Stimulated activated CD8-positive, alpha-beta memory T cell treated with anti-CD3 and anti-CD28 coated beads, Interleukin-7, amount 100 ng/mL, for 24 hours (primary cell): ENCODE measurements around the gene TMEM31.

Experiments used
- DNase-seq: peaks from one replicate; pipeline ENCODE4 v3.0.0-alpha.2; 2020; ENCODE audit warnings: low read depth

Gene TMEM31, protein sequence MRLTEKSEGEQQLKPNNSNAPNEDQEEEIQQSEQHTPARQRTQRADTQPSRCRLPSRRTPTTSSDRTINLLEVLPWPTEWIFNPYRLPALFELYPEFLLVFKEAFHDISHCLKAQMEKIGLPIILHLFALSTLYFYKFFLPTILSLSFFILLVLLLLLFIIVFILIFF

GRCh38 chrX:103710609-103711008, at the start of gene TMEM31:
Gene TMEM31, plus strand, starts transcription at chrX:103710909. Its CDS starts 1,350 bp downstream, at chrX:103712259.
- no peak for DNase-seq

GRCh38 chrX:103663981-103664762, 46.5 kb upstream of the TMEM31 start:
- no peak for DNase-seq

GRCh38 chrX:103666202-103667107, 44.3 kb upstream of the TMEM31 start:
- no peak for DNase-seq

GRCh38 chrX:103669745-103670144, 41.0 kb upstream of the TMEM31 start:
- no peak for DNase-seq

- no peak for DNase-seq
These were observed 35.9 kb upstream of the TMEM31 start for GRCh38 chrX:103674531-103675454.

DNA sequence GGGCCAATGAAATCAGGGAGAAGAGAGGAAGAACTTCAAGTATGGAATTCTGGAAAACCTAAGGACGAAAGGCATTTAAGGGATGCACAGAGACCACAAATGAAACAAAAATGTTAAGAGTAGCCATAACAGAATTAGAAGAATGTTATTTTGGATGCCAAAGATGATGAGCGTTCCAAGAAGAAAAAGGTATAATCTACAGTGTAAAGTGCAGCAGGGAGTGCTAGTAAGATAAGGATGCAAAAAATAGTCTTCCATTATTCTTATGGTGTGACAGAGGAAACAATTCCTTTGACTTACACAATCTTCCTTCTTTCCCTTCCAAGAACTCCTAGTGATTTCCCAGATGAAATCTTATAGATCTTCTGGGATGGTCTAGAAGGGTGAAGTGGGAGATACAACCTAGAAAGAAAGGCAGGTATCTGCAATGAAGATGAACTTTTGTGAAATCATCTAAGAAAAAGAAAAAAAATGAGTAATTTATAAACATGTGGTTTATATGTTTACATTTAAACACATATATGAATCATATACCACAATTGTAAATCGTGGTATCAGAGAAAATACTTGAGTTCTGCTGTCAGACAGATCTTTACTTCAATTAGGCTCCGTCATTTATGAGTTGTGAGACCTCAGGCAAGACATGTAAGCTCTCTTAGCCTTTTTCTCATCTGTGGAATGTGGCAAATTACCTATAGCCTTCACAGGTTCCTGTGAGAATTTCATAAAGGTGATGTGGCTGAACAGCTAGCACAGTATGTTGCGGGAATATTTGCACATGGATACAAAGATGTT, 32.3 kb upstream of the TMEM31 start:
- DNase-seq: no peak

DNA sequence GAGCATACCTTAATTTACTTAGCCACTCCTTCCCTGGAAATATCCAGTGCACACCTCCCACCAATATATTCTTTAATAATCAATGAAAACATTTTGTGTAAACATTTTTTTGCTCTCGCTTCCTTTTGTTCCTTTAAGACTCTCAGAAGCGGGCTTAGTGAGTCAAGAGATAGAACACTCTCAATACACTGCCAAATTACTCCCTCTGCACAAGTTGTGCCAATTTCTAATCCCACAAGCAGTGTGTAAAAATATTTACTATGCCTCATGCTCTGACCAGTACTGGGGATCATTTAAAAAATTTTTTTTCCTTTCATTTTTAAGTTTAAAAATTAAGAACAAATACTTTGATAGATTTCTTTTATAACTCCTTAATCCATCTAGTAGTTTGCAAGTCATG, 29.3 kb upstream of the TMEM31 start:
- DNase-seq: no peak

DNA sequence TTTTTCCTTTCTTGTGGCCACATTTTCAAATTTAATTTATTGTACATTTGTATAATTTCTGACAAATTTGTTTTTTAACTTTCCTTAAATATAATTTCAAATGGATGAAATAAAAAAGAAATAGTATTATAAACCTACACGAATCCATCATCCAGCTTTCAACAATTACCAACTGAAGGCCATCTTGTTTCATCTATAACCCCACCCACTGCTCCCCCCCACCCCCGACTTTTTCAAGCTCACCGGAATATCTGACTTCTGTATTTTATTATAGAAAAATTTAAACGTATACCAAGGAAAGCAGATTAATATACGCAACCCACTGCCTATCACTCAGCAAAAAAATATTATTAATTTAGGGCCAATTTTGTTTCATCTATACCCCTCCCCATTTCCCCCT, 25.3 kb upstream of the TMEM31 start:
- no peak for DNase-seq

- peak; percentile 55 for DNase-seq
These were observed 24.3 kb upstream of the TMEM31 start, which contains the start of gene MORF4L2 for GRCh38 chrX:103686199-103687072. Gene MORF4L2, minus strand, starts transcription at chrX:103686699. Its CDS starts 9,672 bp downstream, at chrX:103677027.

- peak; percentile 72 for DNase-seq
These were observed 23.5 kb upstream of the TMEM31 start for GRCh38 chrX:103687073-103687695.

DNA sequence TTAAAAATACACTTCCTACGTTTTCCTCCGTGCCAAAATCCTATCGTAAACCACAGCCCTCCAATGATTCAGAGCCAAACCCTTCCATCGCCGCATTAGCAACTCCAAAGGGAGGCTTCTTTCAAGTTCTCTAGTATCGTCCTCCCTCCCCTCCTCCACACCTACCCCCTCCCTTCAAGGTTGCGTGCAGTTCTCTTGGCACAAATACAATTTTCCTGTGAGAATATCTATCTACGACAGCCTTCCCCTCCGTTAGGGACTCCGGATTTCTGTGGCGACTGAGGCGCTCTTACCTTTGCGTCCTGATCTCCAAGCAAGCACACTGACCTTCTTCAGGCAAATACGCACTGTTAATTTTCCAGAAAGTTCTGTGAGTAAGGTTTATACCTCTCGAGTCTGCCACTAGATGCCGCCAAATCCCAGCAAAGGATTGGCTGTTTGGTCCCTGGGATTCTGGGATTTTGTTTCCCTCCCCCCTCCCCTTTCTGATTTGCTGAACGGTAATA, 23.0 kb upstream of the TMEM31 start:
- DNase-seq: no peak

- DNase-seq: no peak
These were observed 21.8 kb upstream of the TMEM31 start for GRCh38 chrX:103688946-103689345.

- DNase-seq: no peak
These were observed 19.6 kb upstream of the TMEM31 start for GRCh38 chrX:103691059-103691458.

- no peak for DNase-seq
These were observed 13.0 kb upstream of the TMEM31 start for GRCh38 chrX:103697687-103698086.

GRCh38 chrX:103699243-103699642, 11.5 kb upstream of the TMEM31 start:
- DNase-seq: no peak

- DNase-seq: no peak
These were observed 5.8 kb upstream of the TMEM31 start for GRCh38 chrX:103704863-103705262.

DNA sequence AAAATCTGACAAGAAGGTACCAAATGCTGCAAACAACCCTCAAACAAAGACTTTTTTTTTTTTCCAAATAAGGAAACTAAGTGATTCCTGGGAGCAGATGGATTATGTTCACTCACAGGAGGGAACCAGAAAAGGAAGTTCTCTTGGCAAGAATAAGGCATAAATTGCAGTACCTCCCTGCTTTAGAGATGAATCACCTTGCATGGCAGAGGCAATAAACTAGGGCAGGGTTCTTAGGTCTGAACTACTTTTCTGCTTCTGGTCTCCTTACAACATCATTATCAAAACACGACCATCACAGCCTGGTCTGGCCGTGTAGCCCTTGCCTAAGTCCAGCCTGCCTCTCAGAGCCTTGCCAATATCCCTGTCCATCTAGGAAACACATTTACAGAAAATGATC, 6.3 kb downstream of the TMEM31 start:
- DNase-seq: no peak

- no peak for DNase-seq
These were observed 7.4 kb downstream of the TMEM31 start for GRCh38 chrX:103718120-103718519.

GRCh38 chrX:103722505-103722904, 11.8 kb downstream of the TMEM31 start:
- no peak for DNase-seq
